Measurements from ENCODE around the gene SLC6A18.

- no peak for TF ChIP-seq CTCF (IDR thresholded peaks at IDR 0.05; ENCODE audit: low read length)
- no peak for TF ChIP-seq EZH2phosphoT487 (IDR thresholded peaks at IDR 0.05; ENCODE audit: low read length)
Measured at GRCh38 chr5:1292139-1292538, 67.0 kb downstream of the SLC6A18 start.
